WTC11 (cell line): ENCODE data around the gene UCP1. TPM values are rescaled to one million over a fixed set of nuclear protein-coding genes. Genes with fewer than 3 reads are reported as not detected.

ENCODE experiments used
- ATAC-seq: fragments of 200-7000 bp; cut with Tn5 transposase; 2 replicates; pipeline ENCODE4 v1.10.0; 2021; ENCODE audit warnings: mild to moderate bottlenecking, moderate library complexity
- CTCF ChIA-PET: fragments of 300-600 bp; sonication (Branson Sonifier 250); formaldehyde crosslinking; loops from one replicate; lab custom pipeline; 2021; ENCODE audit warnings: antibody characterized with exemption; lab: Charles Lee
- POLR2A ChIA-PET: fragments of 350-600 bp; sonication (Branson Sonifier 250); formaldehyde crosslinking; loops from one replicate; lab custom pipeline; 2021; ENCODE audit warnings: antibody characterized with exemption; lab: Charles Lee
- DNase-seq: peaks from one replicate; pipeline ENCODE4 v3.0.0; 2021; ENCODE audit warnings: low spot score
- H3K27ac Mint-ChIP-seq: 2 replicates; pipeline ENCODE4 v1.8.0; 2021; ENCODE audit warnings: mixed read lengths
- H3K27me3 Mint-ChIP-seq: 2 replicates; pipeline ENCODE4 v1.8.0; 2021; ENCODE audit warnings: low read depth, mild to moderate bottlenecking, moderate library complexity, mixed read lengths
- H3K36me3 Mint-ChIP-seq: 2 replicates; pipeline ENCODE4 v1.8.0; 2021; ENCODE audit warnings: mixed read lengths
- H3K4me1 Mint-ChIP-seq: 2 replicates; pipeline ENCODE4 v1.8.0; 2022; ENCODE audit warnings: mixed read lengths
- H3K4me3 Mint-ChIP-seq: 2 replicates; pipeline ENCODE4 v1.8.0; 2021; ENCODE audit warnings: mild to moderate bottlenecking, moderate library complexity, mixed read lengths
- H3K9me3 Mint-ChIP-seq: 2 replicates; pipeline ENCODE4 v1.8.0; 2021; ENCODE audit warnings: mixed read lengths
- AFF4 ChIP-seq: sonication (generic); formaldehyde crosslinking; IDR thresholded peaks from 2 replicates; pipeline ENCODE4 v1.8.1; 2023; ENCODE audit warnings: mild to moderate bottlenecking, missing genetic modification reagents, borderline replicate concordance
- CDX4 ChIP-seq: fragments of 250-450 bp; sonication (Bioruptor Pico); IDR thresholded peaks from 2 replicates; pipeline ENCODE4 v1.9.0; 2021; ENCODE audit warnings: moderate library complexity, mild to moderate bottlenecking, inconsistent platforms, borderline replicate concordance
- E2F5 ChIP-seq: sonication (generic); formaldehyde crosslinking; IDR thresholded peaks from 2 replicates; pipeline ENCODE4 v1.8.1; 2022; ENCODE audit warnings: mild to moderate bottlenecking, moderate library complexity, missing genetic modification reagents
- ERG ChIP-seq: fragments of 250-450 bp; sonication (Bioruptor Pico); IDR thresholded peaks from 2 replicates; pipeline ENCODE4 v1.8.0; 2021; ENCODE audit warnings: mild to moderate bottlenecking
- ESRRA ChIP-seq: sonication (generic); formaldehyde crosslinking; IDR thresholded peaks from 2 replicates; pipeline ENCODE4 v1.8.1; 2022; ENCODE audit warnings: mild to moderate bottlenecking, missing genetic modification reagents, borderline replicate concordance
- FOXJ3 ChIP-seq: sonication (generic); formaldehyde crosslinking; IDR thresholded peaks from 2 replicates; pipeline ENCODE4 v1.9.0; 2021; ENCODE audit warnings: missing genetic modification reagents, mild to moderate bottlenecking, borderline replicate concordance
- FOXK1 ChIP-seq: sonication (generic); formaldehyde crosslinking; IDR thresholded peaks from 2 replicates; pipeline ENCODE4 v1.8.0; 2022; ENCODE audit warnings: mild to moderate bottlenecking, moderate library complexity, missing genetic modification reagents
- FOXP4 ChIP-seq: sonication (generic); formaldehyde crosslinking; IDR thresholded peaks from 2 replicates; pipeline ENCODE4 v1.8.0; 2022; ENCODE audit warnings: mild to moderate bottlenecking, missing genetic modification reagents
- GABPB1 ChIP-seq: sonication (generic); formaldehyde crosslinking; IDR thresholded peaks from 2 replicates; pipeline ENCODE4 v1.8.1; 2023; ENCODE audit warnings: mild to moderate bottlenecking, missing genetic modification reagents
- GRHL2 ChIP-seq: fragments of 250-450 bp; sonication (Bioruptor Pico); IDR thresholded peaks from 2 replicates; pipeline ENCODE4 v1.8.0; 2022; ENCODE audit warnings: mild to moderate bottlenecking, moderate library complexity; ENCODE audit not compliant: insufficient replicate concordance, severe bottlenecking
- HMGA2 ChIP-seq: fragments of 250-450 bp; sonication (Bioruptor Pico); IDR thresholded peaks from 2 replicates; pipeline ENCODE4 v1.4.0; 2021; ENCODE audit warnings: mild to moderate bottlenecking, moderate library complexity
- MYBL2 ChIP-seq: sonication (generic); formaldehyde crosslinking; IDR thresholded peaks from 2 replicates; pipeline ENCODE4 v1.8.1; 2023; ENCODE audit warnings: mild to moderate bottlenecking, moderate library complexity, missing genetic modification reagents
- NR2C2 ChIP-seq: sonication (generic); formaldehyde crosslinking; IDR thresholded peaks from 2 replicates; pipeline ENCODE4 v1.8.0; 2022; ENCODE audit warnings: mild to moderate bottlenecking, missing genetic modification reagents
- PRDM15 ChIP-seq: sonication (generic); formaldehyde crosslinking; IDR thresholded peaks from 2 replicates; pipeline ENCODE4 v1.8.0; 2022; ENCODE audit warnings: missing genetic modification reagents
- TEAD1 ChIP-seq: sonication (generic); formaldehyde crosslinking; IDR thresholded peaks from 2 replicates; pipeline ENCODE4 v1.8.0; 2022; ENCODE audit warnings: mild to moderate bottlenecking, missing genetic modification reagents
- TP53 ChIP-seq: sonication (generic); formaldehyde crosslinking; IDR thresholded peaks from 2 replicates; pipeline ENCODE4 v1.8.1; 2023; ENCODE audit warnings: mild to moderate bottlenecking, missing genetic modification reagents
- ZBTB43 ChIP-seq: sonication (generic); formaldehyde crosslinking; IDR thresholded peaks from 2 replicates; pipeline ENCODE4 v1.8.1; 2023; ENCODE audit warnings: mild to moderate bottlenecking, missing genetic modification reagents
- ZNF281 ChIP-seq: sonication (generic); formaldehyde crosslinking; IDR thresholded peaks from 2 replicates; pipeline ENCODE4 v1.8.0; 2023; ENCODE audit warnings: mild to moderate bottlenecking, missing genetic modification reagents
- ZNF425 ChIP-seq: fragments of 250-450 bp; sonication (Bioruptor Pico); conservative IDR thresholded peaks from 2 replicates; pipeline ENCODE4 v1.9.0; 2021; ENCODE audit warnings: mild to moderate bottlenecking
- total RNA-seq: library from RNA; stranded (reverse); gene quantifications from 3 replicates; pipeline ENCODE4 v1.2.3, GENCODE V29; 2021

UCP1 gene
- total RNA-seq, 1 experiment from 2014 or later: 0.15 TPM

- DNase-seq (no peak), ATAC-seq (no peak)
- no peak for TF ChIP-seq GRHL2 (CRISPR knock-in tag)
- TF ChIP-seq FOXJ3 (CRISPR knock-in tag): no peak
- no peak for TF ChIP-seq TP53 (CRISPR knock-in tag)
- no peak for TF ChIP-seq ZBTB43
- no peak for TF ChIP-seq AFF4 (CRISPR knock-in tag)
- no peak for TF ChIP-seq NR2C2
- TF ChIP-seq CDX4 (CRISPR knock-in tag): no peak
- TF ChIP-seq GABPB1: no peak
- no peak for TF ChIP-seq ZNF425 (CRISPR knock-in tag)
- TF ChIP-seq FOXK1 (CRISPR knock-in tag): no peak
- TF ChIP-seq ESRRA (CRISPR knock-in tag): no peak
- TF ChIP-seq E2F5: no peak
- no peak for TF ChIP-seq FOXP4
- TF ChIP-seq MYBL2 (CRISPR knock-in tag): no peak
- no peak for TF ChIP-seq ZNF281 (CRISPR knock-in tag)
- no peak for TF ChIP-seq TEAD1 (CRISPR knock-in tag)
- no peak for TF ChIP-seq ERG
- TF ChIP-seq HMGA2 (CRISPR knock-in tag): no peak
- no peak for TF ChIP-seq PRDM15
- ChIA-PET CTCF (no interaction called here), POLR2A (no interaction called here)
- Mint-ChIP-seq H3K4me3 (no peak overlapping the region), H3K27ac (no peak overlapping the region), H3K36me3 (peaks cover 12% of the 10 kb centered on the region), H3K4me1 (peaks cover 9% of the 10 kb centered on the region), H3K27me3 (no peaks in the 10 kb centered on the region), H3K9me3 (no peaks in the 10 kb centered on the region)
Measured at GRCh38 chr4:140529434-140529833, 39.3 kb downstream of the UCP1 start.
